H1 (cell line): ENCODE results near the gene ITM2B. TPM values are rescaled to one million over a fixed set of nuclear protein-coding genes. Genes with fewer than 3 reads are reported as not detected.

Experiments
- ATF2 ChIP-seq: IDR thresholded peaks from 2 replicates; pipeline ENCODE4 v1.6.1; 2012; ENCODE audit warnings: low read length, inconsistent platforms
- CHD7 ChIP-seq: fragments of 300-600 bp; sonication (generic); IDR thresholded peaks from 2 replicates; pipeline ENCODE4 v1.7.1; 2012; ENCODE audit warnings: low read length, moderate library complexity, mild to moderate bottlenecking, inconsistent platforms; ENCODE audit not compliant: insufficient replicate concordance
- KDM4A ChIP-seq: IDR thresholded peaks from one replicate; pipeline ENCODE4 v1.7.1; 2012; ENCODE audit warnings: low read depth, mild to moderate bottlenecking, moderate library complexity, low read length, inconsistent platforms; ENCODE audit not compliant: severe bottlenecking
- RFX5 ChIP-seq: IDR thresholded peaks from 2 replicates; pipeline ENCODE4 v1.6.1; 2011; ENCODE audit warnings: low read depth, low read length, improper control_type of control experiment, borderline replicate concordance
- SRF ChIP-seq: IDR thresholded peaks from 2 replicates; pipeline ENCODE4 v1.6.1; 2011; ENCODE audit warnings: mild to moderate bottlenecking, low read depth, low read length, moderate library complexity
- polyA plus RNA-seq, 7 experiments: library from polyadenylated mRNA; depleted of rRNA in 3 of 7; stranded (reverse) in 5 of 7; unstranded in 2 of 7; fragments of >200 nt in 5 of 7; fragments of 200-250 nt in 2 of 7; gene quantifications; 1 replicate in 5 of 7; 2 replicates in 1 of 7; 4 replicates in 1 of 7; pipeline versions ENCODE4 v1.2.1 to v1.2.3, GENCODE V29; 2011 to 2013; ENCODE audit warnings: missing spikeins in 2 of 7, mixed read lengths in 2 of 7
- total RNA-seq: library from RNA; stranded (reverse); fragmentation: NEBNext Ultra II Directional; extraction: Animal tissue kit (Norgen Biotek cat#: 25700); gene quantifications from 2 replicates; pipeline ENCODE4 v1.2.1, GENCODE V29; 2021

The ITM2B gene
- total and polyA plus RNA-seq, 2 of the 8 experiments (the other 6 are each of a cell fraction or from before 2014, with no cell fraction given) = 132 to 184 TPM

- TF ChIP-seq CHD7 (no peak), SRF (no peak), KDM4A (no peak), RFX5 (no peak), ATF2 (no peak)
- TF ChIP-seq, all 59 proteins: peak for 0
These were observed 62.3 kb downstream of the ITM2B start (continued) for GRCh38 chr13:48295271-48295670.
